ENCODE data around the gene GALNT15.

DNA sequence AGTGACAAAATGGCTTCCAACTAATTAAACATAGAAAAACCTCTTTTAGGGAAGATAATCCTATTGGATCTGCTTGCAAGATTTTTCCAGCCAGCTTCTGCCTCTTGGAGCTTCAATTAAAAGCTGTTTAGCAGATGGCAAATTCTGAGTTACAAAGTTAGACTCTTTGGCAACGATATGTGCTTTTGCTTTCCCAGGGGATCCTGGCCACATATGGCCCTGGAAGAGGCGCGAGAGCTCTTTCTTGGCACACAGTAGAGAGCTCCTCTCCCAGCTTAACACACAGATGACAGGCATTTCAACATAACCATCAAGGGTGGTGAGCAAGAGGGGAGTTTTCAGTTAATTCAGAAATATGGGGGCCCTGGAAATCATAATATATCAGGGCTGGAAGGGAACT is 41.6 kb upstream of the GALNT15 start:
- TF ChIP-seq CTCF (optimal IDR thresholded peaks at IDR 0.05 in 1 of 3, IDR thresholded peaks at IDR 0.05 in 1 of 3, conservative IDR thresholded peaks at IDR 0.05 in 1 of 3; ENCODE audit: extremely low read depth in 1 of 3, insufficient read depth in 2 of 3, low read length in 3 of 3) (no peak), EZH2 (IDR thresholded peaks at IDR 0.05; ENCODE audit: low read length) (no peak)

Data from keratinocyte (primary cell).